Caki2 (cell line): Measurements from ENCODE around the gene RARRES2. TPM values are rescaled to one million over a fixed set of nuclear protein-coding genes. Genes with fewer than 3 reads are reported as not detected.
"Not testable (repeated sequence)": the region's sequence is repeated elsewhere in the genome, so short reads cannot be mapped to it uniquely, and the experiment has no call there.

ENCODE experiments used
- DNase-seq: peaks from one replicate; pipeline ENCODE4 v3.0.0-alpha.2; 2015; ENCODE audit warnings: low read depth
- in situ Hi-C: cut with HindIII; loops from 2 replicates; pipeline ENCODE4 v1.10.0; 2016; ENCODE audit warnings: low sequenced_read_pairs, low pct_unique_long_range_greater_than_20kb, mixed read lengths
- total RNA-seq: library from RNA; depleted of rRNA; stranded (reverse); fragments of >200 nt; shearing (Covaris generic); gene quantifications from 2 replicates; pipeline ENCODE4 v1.2.3, GENCODE V29; 2014; ENCODE audit warnings: low replicate concordance; rRNA removed

The RARRES2 gene
- 2.7 and 10.6 TPM in 2 replicates for total RNA-seq

GRCh38 chr7:150341263-150342120, at the start of gene RARRES2:
Gene RARRES2, minus strand, starts transcription at chr7:150341629. Its CDS starts 1,020 bp downstream, at chr7:150340609.
- in situ Hi-C loops: no loop called here
- DNase-seq: no peak

- DNase-seq: no peak
- in situ Hi-C loops: no loop called here
Measured at GRCh38 chr7:150390205-150390604, 48.8 kb upstream of the RARRES2 start.

GRCh38 chr7:150389532-150389816, 48.0 kb upstream of the RARRES2 start:
- no peak for DNase-seq
- in situ Hi-C loops: no loop called here

GRCh38 chr7:150388709-150389531, 47.5 kb upstream of the RARRES2 start:
- in situ Hi-C loops: no loop called here

GRCh38 chr7:150388306-150388705, 46.9 kb upstream of the RARRES2 start:
- in situ Hi-C loops: no loop called here
- DNase-seq: no peak

More at GRCh38 chr7:150388709-150389531, 47.5 kb upstream of the RARRES2 start:
- DNase-seq: no peak

GRCh38 chr7:150385884-150386283, 44.5 kb upstream of the RARRES2 start:
- in situ Hi-C loops, DNase-seq: not testable (repeated sequence)

- DNase-seq: no peak
- in situ Hi-C loops: no loop called here
Measured at GRCh38 chr7:150385302-150385723, 43.9 kb upstream of the RARRES2 start.

GRCh38 chr7:150384406-150385301, 43.2 kb upstream of the RARRES2 start:
- no peak for DNase-seq
- in situ Hi-C loops: no loop called here

- in situ Hi-C loops: no loop called here
Measured at GRCh38 chr7:150383710-150384397, 42.4 kb upstream of the RARRES2 start.

GRCh38 chr7:150382844-150383225, 41.4 kb upstream of the RARRES2 start:
- no peak for DNase-seq
- in situ Hi-C loops: no loop called here

More at GRCh38 chr7:150383710-150384397, 42.4 kb upstream of the RARRES2 start:
- DNase-seq: no peak

- no peak for DNase-seq
- in situ Hi-C loops: no loop called here
Measured at GRCh38 chr7:150382123-150382843, 40.9 kb upstream of the RARRES2 start.

- in situ Hi-C loops: no loop called here
- no peak for DNase-seq
Measured at GRCh38 chr7:150381785-150382122, 40.3 kb upstream of the RARRES2 start.

- in situ Hi-C loops: no loop called here
- DNase-seq: no peak
Measured at GRCh38 chr7:150381096-150381495, 39.7 kb upstream of the RARRES2 start.

GRCh38 chr7:150380463-150380862, 39.0 kb upstream of the RARRES2 start:
- in situ Hi-C loops: no loop called here
- no peak for DNase-seq

GRCh38 chr7:150379441-150380379, 38.3 kb upstream of the RARRES2 start:
- in situ Hi-C loops: no loop called here
- DNase-seq: peak; percentile 47

- peak; percentile 97 for DNase-seq
- in situ Hi-C loops: no loop called here
Measured at GRCh38 chr7:150378853-150379440, 37.5 kb upstream of the RARRES2 start, which contains the start of gene ZNF775. Gene ZNF775, plus strand, starts transcription at chr7:150379330. Its CDS starts 9,141 bp downstream, at chr7:150388471.
